HepG2 (cell line): ENCODE data around the gene CCDC57. TPM values are rescaled to one million over a fixed set of nuclear protein-coding genes. Genes with fewer than 3 reads are reported as not detected.

ENCODE experiments used
- ATAC-seq: fragments of 200-7000 bp; cut with Tn5 transposase; 3 replicates; pipeline ENCODE4 v1.9.1; 2020; ENCODE audit warnings: mild to moderate bottlenecking, moderate library complexity
- BruUV-seq: library from RNA; stranded (reverse); fragments of 400-500 nt; replicated peaks from 2 replicates; lab custom pipeline; 2021; lab: Mats Ljungman, UMichigan
- CTCF ChIA-PET: fragments of 300-600 bp; formaldehyde crosslinking; extraction: SDS; loops from one replicate; lab custom pipeline; 2021; ENCODE audit warnings: low total read pairs, inconsistent platforms, low intra/inter-chr PET ratio; lab: Yijun Ruan, JAX
- POLR2A ChIA-PET: fragments of 350-600 bp; sonication (Branson Sonifier 250); formaldehyde crosslinking; loops from one replicate; lab custom pipeline; 2020; ENCODE audit warnings: antibody characterized with exemption, inconsistent platforms; lab: Yijun Ruan, JAX
- DNase-seq: peaks from one replicate; pipeline ENCODE4 v3.0.0-alpha.2; 2015; ENCODE audit warnings: low spot score
- FAIRE-seq: peaks from 3 replicates; lab custom pipeline; 2011; peaks lifted over from hg19 to GRCh38; lab: Jason Lieb, UNC
- H2AFZ ChIP-seq: one replicate; pipeline ENCODE4 v1.6.1; 2011; ENCODE audit warnings: low read length, inconsistent platforms
- H3K27ac ChIP-seq: fragments of 300-600 bp; 3 replicates; pipeline ENCODE4 v1.8.0; 2011; ENCODE audit warnings: mixed run types, mild to moderate bottlenecking, mixed read lengths, low read length, inconsistent platforms; ENCODE audit not compliant: insufficient read depth; ENCODE audit errors: extremely low read length
- H3K27me3 ChIP-seq, 2 experiments: fragments of 200-600 bp in 1 of 2; 2 replicates in 1 of 2; 3 replicates in 1 of 2; pipeline versions ENCODE4 v1.6.0 to v1.8.0; 2011; ENCODE audit warnings: low read length in 2 of 2, mild to moderate bottlenecking in 2 of 2, moderate library complexity in 2 of 2, inconsistent platforms in 1 of 2; ENCODE audit not compliant: insufficient read depth in 2 of 2, control insufficient read depth in 1 of 2
- H3K36me3 ChIP-seq, 2 experiments: fragments of 200-600 bp in 1 of 2; replicated peaks in 1 of 2; 2 replicates in 1 of 2; 3 replicates in 1 of 2; pipeline versions ENCODE4 v1.5.1 to v1.8.0; 2011; ENCODE audit warnings: low read length in 2 of 2, inconsistent platforms in 1 of 2; ENCODE audit not compliant: insufficient read depth in 2 of 2, control insufficient read depth in 1 of 2
- H3K4me1 ChIP-seq: 2 replicates; pipeline ENCODE4 v1.5.1; 2012; ENCODE audit warnings: low read length, inconsistent platforms; ENCODE audit not compliant: insufficient read depth
- H3K4me2 ChIP-seq: 2 replicates; pipeline ENCODE4 v1.6.0; 2011; ENCODE audit warnings: low read depth, low read length, inconsistent platforms
- H3K4me3 ChIP-seq, 3 experiments: fragments of 200-600 bp in 1 of 3; sonication (generic), shearing (Covaris generic) in 1 of 3; replicated peaks in 1 of 3; 2 replicates each; pipeline ENCODE4 v1.5.1; 2011 to 2016; ENCODE audit warnings: low read length in 3 of 3, inconsistent platforms in 2 of 3, low read depth in 2 of 3, mild to moderate bottlenecking in 2 of 3, control low read depth in 1 of 3, mixed read lengths in 1 of 3; ENCODE audit not compliant: insufficient read depth in 1 of 3
- H3K79me2 ChIP-seq: one replicate; pipeline ENCODE4 v1.6.1; 2011; ENCODE audit warnings: low read length, inconsistent platforms; ENCODE audit not compliant: insufficient read depth
- H3K9ac ChIP-seq: 2 replicates; pipeline ENCODE4 v1.6.0; 2011; ENCODE audit warnings: mild to moderate bottlenecking, low read depth, low read length, inconsistent platforms; ENCODE audit not compliant: insufficient read depth
- H3K9me3 ChIP-seq: 2 replicates; pipeline ENCODE4 v1.5.1; 2012; ENCODE audit warnings: mild to moderate bottlenecking, low read length
- H4K20me1 ChIP-seq: 2 replicates; pipeline ENCODE4 v1.6.0; 2011; ENCODE audit warnings: inconsistent platforms, mild to moderate bottlenecking, low read length, moderate library complexity; ENCODE audit not compliant: insufficient read depth
- ARID2 ChIP-seq: sonication (generic); formaldehyde crosslinking; IDR thresholded peaks from 2 replicates; pipeline ENCODE4 v1.8.1; 2022; ENCODE audit warnings: mild to moderate bottlenecking, missing genetic modification reagents, borderline replicate concordance
- CCAR2 ChIP-seq: fragments of 200-400 bp; formaldehyde crosslinking; optimal IDR thresholded peaks from 2 replicates; pipeline ENCODE3; 2018; ENCODE audit warnings: low read depth, mild to moderate bottlenecking, low read length, moderate library complexity
- DPF2 ChIP-seq: sonication (generic); formaldehyde crosslinking; IDR thresholded peaks from 2 replicates; pipeline ENCODE4 v1.4.0; 2020; ENCODE audit warnings: mild to moderate bottlenecking, low read depth, missing genetic modification reagents, borderline replicate concordance
- RFX5 ChIP-seq: IDR thresholded peaks from 2 replicates; pipeline ENCODE4 v1.6.1; 2011; ENCODE audit warnings: low read depth, low read length, improper control_type of control experiment
- SOX13 ChIP-seq, 3 experiments: fragments of 450-650 bp in 1 of 3; sonication (generic) in 1 of 3; formaldehyde crosslinking in 1 of 3; IDR thresholded peaks in 2 of 3; conservative IDR thresholded peaks in 1 of 3; 2 replicates each; pipeline versions ENCODE4 v1.5.0 to v1.6.1; 2016 to 2020; ENCODE audit warnings: antibody characterized with exemption in 1 of 3, mild to moderate bottlenecking in 1 of 3, missing compliant biosample characterization in 1 of 3, missing genetic modification reagents in 1 of 3, moderate library complexity in 1 of 3
- TGIF2 ChIP-seq: IDR thresholded peaks from 2 replicates; pipeline ENCODE4 v1.6.1; 2016; ENCODE audit warnings: control low read depth, missing compliant biosample characterization
- TOPORS ChIP-seq: sonication (generic); formaldehyde crosslinking; IDR thresholded peaks from 2 replicates; pipeline ENCODE4 v1.8.0; 2023; ENCODE audit warnings: mild to moderate bottlenecking, missing genetic modification reagents
- ZNF138 ChIP-seq: sonication (generic); formaldehyde crosslinking; IDR thresholded peaks from 2 replicates; pipeline ENCODE4 v1.5.0; 2020; ENCODE audit warnings: mild to moderate bottlenecking, low read depth, missing genetic modification reagents
- ZNF552 ChIP-seq: sonication (generic); formaldehyde crosslinking; IDR thresholded peaks from 2 replicates; pipeline ENCODE4 v1.9.0; 2022; ENCODE audit warnings: missing genetic modification reagents, mild to moderate bottlenecking, borderline replicate concordance
- WGBS: methylation state at CpG from one replicate; pipeline ENCODE4 v1.1.6; 2017; ENCODE audit warnings: low lambda C conversion rate; 5-methylcytosine and 5-hydroxymethylcytosine counted together
- in situ Hi-C: cut with HindIII; loops from 2 replicates; pipeline ENCODE4 v1.10.0; 2017; ENCODE audit warnings: low pct_unique_long_range_greater_than_20kb; ENCODE audit not compliant: extremely low pct_ligation_motif_present
- intact Hi-C: fragments of 100-400 bp; cut with micrococcal nuclease; formaldehyde crosslinking; loops from one replicate; pipeline ENCODE4 v1.10.0; 2022; ENCODE audit not compliant: unreplicated experiment
- polyA plus RNA-seq, 8 experiments: library from polyadenylated mRNA; depleted of rRNA in 3 of 8; stranded (reverse) in 7 of 8; unstranded in 1 of 8; fragments of >200 nt; fragmentation: Illumina TruSeq in 4 of 8; extraction: Trizol in 4 of 8; gene quantifications; 2 replicates each; pipeline versions ENCODE4 v1.2.1 to v1.2.3, GENCODE V29; 2011 to 2016; ENCODE audit warnings: low read depth in 4 of 8, missing spikeins in 1 of 8, mixed read lengths in 1 of 8; ENCODE audit not compliant: insufficient read depth in 1 of 8
- total RNA-seq, 5 experiments: library from RNA; depleted of rRNA; stranded (reverse); fragments of >200 nt; fragmentation: Illumina TruSeq; extraction: Trizol; gene quantifications; 2 replicates each; pipeline ENCODE4 v1.2.3, GENCODE V29; 2016; ENCODE audit warnings: low read depth in 1 of 5
- TF ChIP-seq, protein P1 (sequence below): sonication (generic); formaldehyde crosslinking; IDR thresholded peaks from 2 replicates; pipeline ENCODE4 v1.8.0; 2022; ENCODE audit warnings: mild to moderate bottlenecking, missing genetic modification reagents, moderate library complexity

CCDC57 gene
- total and polyA plus RNA-seq, 2 of the 13 experiments (the other 11 are each of a cell fraction or from before 2014, with no cell fraction given), result 59.3 to 59.9 TPM

DNA sequence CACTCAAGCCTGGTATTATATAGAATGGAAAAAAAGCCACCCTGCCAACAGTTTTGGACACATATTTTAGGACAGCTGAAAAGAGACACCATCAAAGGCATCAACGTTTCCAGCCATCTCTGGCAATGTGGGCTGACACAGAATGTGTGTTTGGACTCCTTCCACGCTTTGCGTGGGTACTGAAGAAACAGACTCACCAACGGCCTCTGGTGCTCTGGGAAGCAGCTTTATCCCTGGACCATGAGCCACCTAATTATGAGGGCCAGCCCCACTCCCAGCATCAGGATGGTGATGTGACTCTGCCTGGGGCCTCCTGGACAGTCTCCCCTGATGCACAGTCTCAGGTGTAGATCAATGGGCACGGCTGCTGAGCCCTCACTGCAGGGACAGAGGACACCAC is 27.9 kb downstream of the CCDC57 start:
- BruUV-seq, result no TSS peak
- intact Hi-C loops, result no loop called here
- H2AFZ ChIP-seq, result no peak overlapping the region
- TF ChIP-seq SOX13 (IDR thresholded peaks at IDR 0.05) (no peak), SOX13 (CRISPR knock-in tag; conservative IDR thresholded peaks at IDR 0.05 in 1 of 2, IDR thresholded peaks at IDR 0.05 in 1 of 2) (no peak), ARID2 (CRISPR knock-in tag) (no peak), DPF2 (CRISPR knock-in tag) (no peak), ZNF138 (CRISPR knock-in tag) (no peak), RFX5 (no peak), CCAR2 (no peak), TGIF2 (CRISPR knock-in tag) (no peak), ZNF552 (CRISPR knock-in tag) (no peak), TOPORS (CRISPR knock-in tag) (no peak)
- TF ChIP-seq, protein P1, sequence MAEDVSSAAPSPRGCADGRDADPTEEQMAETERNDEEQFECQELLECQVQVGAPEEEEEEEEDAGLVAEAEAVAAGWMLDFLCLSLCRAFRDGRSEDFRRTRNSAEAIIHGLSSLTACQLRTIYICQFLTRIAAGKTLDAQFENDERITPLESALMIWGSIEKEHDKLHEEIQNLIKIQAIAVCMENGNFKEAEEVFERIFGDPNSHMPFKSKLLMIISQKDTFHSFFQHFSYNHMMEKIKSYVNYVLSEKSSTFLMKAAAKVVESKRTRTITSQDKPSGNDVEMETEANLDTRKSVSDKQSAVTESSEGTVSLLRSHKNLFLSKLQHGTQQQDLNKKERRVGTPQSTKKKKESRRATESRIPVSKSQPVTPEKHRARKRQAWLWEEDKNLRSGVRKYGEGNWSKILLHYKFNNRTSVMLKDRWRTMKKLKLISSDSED (CRISPR knock-in tag), result no peak
- no peaks in the 10 kb centered on the region for H3K79me2 ChIP-seq
- CTCF ChIA-PET, result no interaction called here
- no peak for ATAC-seq
- H3K4me3 ChIP-seq, result no peak overlapping the region
- H3K27me3 ChIP-seq, result no peaks in the 10 kb centered on the region
- H3K27ac ChIP-seq, result no peak overlapping the region
- POLR2A ChIA-PET, result no interaction called here
- H4K20me1 ChIP-seq, result no peaks in the 10 kb centered on the region
- H3K4me1 ChIP-seq, result peaks cover 8% of the 10 kb centered on the region
- no peaks in the 10 kb centered on the region for H3K9me3 ChIP-seq
- in situ Hi-C loops, result no loop called here
- FAIRE-seq, result no peak
- no peak overlapping the region for H3K9ac ChIP-seq
- WGBS, result 94% methylated on average over 5 of the region's 5 CpGs
- no peak for DNase-seq
- no peak overlapping the region for H3K4me2 ChIP-seq
- peaks cover 2 to 18% of the 10 kb centered on the region in 2 experiments for H3K36me3 ChIP-seq
